HG03571 (cell line): Measurements from ENCODE around the gene PCNX2.
"Not testable (repeated sequence)": the region's sequence is repeated elsewhere in the genome, so short reads cannot be mapped to it uniquely, and the experiment has no call there.

ENCODE experiments used
- ATAC-seq: cut with Tn5 transposase; IDR thresholded peaks from one replicate; pipeline ENCODE4 v1.9.1; 2021; ENCODE audit not compliant: unreplicated experiment

The PCNX2 gene

DNA sequence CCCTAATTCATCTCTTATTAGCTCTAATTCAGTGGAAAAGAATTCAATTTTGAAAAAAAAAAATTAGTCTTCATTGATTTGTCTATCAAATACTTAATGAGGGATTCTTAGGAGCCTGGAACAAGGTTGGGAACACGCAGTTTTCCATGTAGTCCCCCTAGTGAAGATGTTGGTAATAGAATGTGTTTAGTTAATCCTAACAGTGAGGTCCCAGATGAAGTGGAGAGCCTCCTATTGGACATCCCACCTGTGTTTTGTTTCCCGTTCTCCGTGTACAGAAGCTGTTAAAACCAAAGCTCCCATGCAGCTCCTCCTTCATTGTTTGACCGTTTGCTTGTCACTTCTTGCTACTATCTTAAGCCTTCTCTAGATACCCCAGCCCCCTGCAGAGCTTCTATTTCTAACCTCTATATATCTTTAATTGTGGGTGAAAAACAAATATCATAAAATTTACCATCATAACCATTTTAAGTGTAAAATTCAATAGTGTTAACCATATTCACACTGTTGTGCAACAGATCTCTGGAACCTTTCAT, 67.5 kb downstream of the PCNX2 start:
- ATAC-seq: no peak

DNA sequence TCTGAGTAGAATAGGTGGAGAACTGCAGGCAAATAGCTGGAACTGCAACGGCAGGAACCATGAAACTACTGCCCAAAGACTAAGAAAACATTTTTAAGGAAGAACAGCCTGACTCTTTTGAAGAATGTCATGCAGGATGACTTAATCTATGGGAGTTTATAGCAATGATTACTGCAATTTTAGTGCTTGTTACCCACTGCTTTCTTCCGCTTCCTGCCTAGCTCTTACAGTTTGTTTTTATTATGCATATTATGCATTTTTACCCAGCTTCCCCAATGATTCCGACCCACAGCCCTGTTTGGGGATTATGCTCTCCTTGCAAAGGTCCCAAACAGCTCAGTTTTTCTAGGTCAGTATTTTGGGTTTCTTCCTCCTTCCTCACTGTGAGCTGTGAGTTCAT, 71.2 kb downstream of the PCNX2 start:
- no peak for ATAC-seq

DNA sequence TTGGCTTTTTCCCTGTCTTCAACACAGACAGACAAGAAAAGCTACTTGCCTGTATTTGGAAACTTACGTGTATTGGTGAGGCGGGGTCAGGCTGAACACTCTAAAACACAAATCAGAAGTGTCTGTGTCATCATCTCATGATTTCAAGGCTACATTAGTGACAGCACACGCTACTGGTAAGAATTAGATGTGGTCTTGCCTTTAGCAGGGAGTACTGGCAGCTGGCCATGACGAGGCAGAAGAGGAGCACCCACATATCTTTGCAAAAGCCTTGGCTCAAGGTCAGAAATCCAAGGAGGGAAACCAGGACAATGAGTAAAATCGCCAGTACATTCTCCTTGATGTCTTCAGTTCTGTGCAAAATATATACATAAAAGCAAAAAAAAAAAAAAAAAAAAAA, 77.7 kb downstream of the PCNX2 start:
- ATAC-seq: no peak

DNA sequence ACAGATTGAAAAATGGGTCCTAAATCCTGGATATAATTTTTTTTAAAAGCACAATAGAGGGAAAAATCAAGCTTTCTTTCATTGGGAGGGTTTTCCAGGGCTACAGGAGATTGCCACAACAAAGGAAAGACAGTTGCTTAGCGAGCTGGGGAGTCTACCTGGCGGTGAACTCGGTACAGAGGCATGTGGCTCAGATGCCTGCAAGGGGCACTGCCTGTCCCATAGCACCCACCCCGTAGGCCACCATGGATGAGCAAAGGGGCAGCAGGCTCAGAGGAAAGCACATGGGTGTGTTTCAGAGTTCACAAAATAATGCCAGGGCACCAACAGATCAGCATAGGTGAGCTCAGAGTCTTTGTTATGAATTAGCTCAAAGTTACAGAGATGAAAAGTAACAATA, 79.5 kb downstream of the PCNX2 start:
- ATAC-seq: no peak

DNA sequence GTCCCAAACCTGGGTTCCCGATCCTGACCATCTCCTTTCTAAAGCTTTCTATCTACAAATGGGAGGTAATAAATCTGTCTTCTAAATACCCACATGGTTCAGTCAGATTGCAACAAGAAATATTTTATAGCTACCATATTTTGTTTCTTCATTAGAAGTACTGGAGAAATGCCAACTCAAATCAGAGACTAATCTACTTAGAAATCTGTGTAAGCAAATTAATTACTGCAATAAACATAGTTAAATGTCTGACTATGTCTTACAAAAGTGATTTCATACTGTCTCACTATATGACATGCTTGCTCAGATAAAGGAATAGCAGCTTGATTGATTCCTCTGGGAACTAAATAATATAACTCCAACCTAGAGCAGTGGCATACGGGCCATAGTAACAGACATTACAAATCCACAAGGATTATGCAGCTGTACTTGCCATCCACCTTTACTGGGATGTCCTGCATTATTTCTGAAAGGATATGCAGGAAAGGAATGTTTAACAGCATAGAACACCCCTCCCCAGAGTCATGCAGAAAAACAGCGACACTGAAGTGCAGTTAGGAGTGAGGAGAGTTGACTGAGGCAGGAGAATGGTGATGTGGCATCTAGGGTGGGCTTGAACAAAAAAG, 80.3 kb downstream of the PCNX2 start:
- ATAC-seq: no peak

DNA sequence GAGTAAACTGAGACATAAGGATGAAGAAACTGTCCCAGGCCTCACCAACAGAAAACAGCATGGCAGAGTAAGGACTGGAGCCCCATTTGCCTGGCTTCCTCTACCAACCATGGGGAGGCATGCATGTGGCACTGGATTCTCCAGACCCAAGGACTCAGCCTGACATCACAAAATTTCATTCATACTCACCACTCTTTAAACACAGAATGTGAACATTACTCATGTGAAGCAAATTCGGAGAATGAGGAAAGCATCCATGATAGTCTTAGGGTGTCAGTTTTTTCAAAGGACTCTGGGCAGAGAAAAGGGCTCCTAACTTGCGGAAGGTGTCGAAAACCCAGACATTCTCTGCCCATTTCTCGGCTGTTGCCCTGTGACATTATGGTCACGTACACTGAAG, 83.9 kb downstream of the PCNX2 start:
- ATAC-seq: no peak

DNA sequence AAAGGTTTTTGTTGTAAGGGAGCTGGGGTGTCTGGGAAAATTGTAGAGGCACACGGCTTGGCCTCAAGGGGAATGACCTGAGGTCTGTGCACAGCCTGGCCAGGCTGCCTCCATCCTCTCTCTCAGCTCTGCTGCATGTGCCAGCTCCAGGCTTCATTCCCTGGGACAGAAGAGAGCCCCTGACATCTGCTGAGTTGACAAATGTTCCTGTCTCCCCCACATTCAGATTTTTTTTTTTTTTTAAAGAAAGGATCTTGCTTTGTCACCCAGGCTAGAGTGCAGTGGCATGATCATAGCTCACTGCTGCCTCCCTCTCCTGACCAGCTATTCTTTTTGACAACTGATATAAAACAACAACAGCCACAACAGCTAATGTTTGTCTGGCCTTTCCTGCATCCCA, 84.4 kb downstream of the PCNX2 start:
- ATAC-seq: no peak

DNA sequence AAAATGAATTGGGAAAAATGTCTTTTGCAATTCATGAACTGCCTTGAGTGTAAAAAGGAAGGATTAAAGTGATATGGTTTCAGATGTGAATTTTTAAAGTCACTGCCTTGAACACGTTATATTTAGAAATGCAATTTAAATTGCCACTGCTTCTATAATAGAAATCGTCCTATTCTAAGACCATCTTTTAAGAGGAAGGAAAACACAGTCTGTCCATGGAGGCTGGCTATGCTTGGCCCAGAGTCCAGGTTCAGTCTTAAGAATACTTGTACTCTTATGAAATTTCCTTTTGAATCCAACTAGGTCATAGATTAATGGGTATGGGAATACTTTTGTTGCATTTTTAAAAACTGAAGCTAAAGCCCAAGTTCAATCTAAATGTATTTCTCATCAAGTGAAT, 86.0 kb downstream of the PCNX2 start:
- ATAC-seq: no peak

DNA sequence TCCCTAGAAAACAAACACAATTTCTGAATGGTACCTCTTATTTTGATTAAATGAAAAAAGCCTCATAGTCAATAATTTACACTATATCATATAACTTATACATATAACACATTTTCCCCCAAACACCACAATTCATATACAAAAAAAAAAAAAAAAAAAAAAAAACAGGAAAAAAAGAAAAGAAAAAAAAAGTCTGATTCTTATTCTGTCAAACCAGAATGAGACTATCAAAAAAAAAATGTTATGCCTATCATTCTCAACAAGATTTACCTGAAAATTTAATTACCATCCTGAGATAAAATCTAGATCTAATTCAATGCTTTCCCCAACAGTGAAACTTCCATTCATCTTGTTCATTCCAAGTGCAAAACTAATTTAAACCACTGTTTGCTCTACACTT, 86.8 kb downstream of the PCNX2 start:
- no peak for ATAC-seq

DNA sequence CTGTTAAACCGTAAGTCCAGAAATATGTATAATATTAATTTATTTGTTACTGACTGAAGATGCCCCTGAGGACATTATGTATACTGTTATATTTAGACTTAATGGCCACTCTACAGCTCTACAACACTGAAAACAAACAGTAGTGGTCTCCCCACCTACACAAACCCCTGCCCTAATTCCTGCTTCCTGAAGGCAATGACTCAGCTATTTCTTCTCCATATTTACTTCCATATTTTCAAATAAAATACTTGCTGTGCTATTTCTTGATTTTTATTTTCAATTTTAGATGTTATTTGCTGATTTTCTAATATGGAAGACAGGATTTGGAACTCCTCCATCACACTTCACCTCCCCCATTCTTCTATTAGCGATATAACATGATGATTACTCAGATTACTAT, 97.6 kb downstream of the PCNX2 start:
- ATAC-seq: no peak

DNA sequence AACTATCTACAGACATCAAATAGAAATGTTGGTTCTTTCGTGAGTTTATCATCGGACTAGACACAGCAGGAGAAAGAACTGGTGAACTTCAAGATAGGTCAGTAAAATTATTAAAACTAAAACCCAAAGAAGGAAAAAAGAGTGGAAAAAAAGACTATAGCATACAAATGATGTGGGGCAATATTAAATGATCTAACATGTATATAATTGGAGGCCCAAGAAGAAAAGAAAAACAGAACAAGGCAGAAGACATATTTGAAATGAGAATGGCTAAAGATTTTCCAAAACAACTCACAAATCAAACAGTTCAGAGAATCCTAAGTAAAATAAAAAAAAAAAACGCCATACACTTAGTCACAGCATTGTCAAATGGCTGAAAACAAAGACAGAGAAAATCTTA, 101.8 kb downstream of the PCNX2 start:
- ATAC-seq: no peak

DNA sequence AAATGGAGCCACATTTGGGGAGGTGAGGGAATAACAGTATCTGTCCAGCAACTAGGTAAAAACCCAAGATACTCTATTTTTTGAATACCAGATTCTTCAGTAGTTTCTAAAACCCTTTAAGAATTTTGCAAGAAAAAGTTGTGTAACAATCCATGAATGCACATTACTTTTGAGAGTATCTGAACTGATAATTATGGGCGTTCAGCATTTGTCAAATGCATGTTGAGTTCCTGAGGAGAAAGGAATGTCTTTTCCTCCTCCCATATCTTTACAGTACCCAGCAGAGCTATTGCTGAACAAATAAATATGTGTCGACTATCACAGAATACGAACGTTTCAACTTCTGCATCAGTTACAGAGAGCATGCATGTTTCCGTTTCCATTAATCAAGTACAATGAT, 104.5 kb downstream of the PCNX2 start:
- no peak for ATAC-seq

DNA sequence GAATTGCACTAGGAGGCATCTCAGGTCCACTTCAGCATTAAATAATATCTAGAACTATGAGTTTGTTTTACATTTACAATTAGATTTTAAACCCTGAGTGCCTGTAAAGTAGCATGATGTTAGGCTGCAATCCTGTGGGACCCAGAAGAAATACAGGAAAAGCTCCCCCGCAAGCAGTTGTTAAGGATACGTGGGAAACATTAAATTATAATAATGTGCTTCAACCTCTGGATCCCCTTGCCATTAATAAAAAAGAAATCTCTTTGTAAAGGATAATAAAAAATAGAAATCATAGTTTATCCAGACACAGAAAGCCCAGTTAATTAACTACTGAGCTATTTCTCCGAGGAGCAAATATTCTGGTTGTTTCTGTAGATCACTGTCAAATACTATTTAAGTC, 106.0 kb downstream of the PCNX2 start:
- ATAC-seq: no peak

DNA sequence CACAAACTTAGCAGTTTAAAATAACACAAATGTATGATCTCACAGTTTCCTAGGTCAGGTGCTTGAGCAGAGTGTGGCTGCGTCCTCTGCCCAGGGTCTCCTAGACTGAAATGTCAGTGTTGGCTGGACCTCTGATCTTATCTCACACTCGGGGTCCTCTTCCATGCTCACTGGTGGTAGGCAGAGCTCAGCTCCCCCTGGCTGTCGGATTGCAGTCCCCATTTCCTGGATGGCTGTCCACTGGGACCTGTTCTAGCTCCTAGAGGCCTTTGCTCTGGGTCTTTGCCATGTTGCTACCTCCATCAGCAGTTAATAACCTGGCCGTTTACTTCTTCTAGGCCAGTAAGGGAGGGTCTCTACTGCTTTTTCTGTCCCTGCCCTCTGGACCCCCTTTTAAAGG, 107.5 kb downstream of the PCNX2 start:
- no peak for ATAC-seq

DNA sequence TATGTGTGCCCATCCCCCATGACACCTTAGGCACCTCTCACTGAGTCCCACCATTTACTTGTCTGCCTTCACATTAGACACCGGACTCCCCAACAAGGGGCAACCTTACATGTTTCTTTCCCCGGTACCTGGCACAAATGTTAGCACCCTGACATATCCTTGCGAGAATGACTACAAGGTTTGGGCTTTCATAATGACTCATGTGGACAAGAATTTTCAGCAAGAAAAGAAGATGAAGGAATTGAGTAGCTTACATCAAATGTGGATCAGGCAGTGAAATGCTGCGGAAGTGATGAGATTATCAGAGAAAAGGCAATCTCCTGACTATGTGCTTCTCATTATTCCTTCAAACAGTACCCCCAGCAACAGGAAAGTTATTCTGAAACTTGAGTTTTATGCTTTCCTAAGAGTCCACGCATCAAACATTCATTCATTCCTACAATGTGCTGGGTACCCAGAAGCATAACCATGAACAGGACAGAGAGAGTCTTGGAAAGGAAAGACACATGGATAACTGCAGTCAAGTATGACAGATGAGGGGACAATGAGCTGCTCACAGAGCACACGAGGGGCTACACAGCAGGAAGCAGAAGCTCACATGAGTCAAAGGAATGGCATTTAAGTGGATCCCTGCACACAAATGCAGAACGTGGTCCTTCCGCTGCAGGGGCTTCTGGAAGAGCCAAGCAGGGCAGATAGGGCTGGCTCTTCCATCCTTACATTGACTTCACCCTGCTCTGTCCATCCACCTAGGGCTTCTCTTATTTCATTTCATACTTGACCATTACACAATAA, 112.1 kb downstream of the PCNX2 start:
- ATAC-seq: no peak

DNA sequence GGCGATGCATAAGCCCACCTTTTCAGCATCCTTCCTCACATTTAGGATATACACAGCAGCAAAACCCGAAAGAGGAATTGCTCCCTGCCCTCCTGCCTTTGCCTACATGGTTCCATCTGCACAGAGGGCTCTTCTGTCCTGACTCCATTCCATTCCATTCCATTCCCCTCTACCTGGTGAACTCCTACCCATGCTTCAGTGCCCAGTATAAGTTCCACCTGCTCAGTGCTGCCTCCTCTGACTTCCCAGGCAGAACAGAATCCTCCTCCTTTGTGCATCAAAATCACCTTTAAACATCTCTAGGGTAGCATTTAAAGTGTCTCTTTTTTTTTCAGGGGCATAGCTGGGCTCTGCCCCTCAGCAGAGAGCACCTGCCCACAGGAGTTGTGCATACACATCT, 112.9 kb downstream of the PCNX2 start:
- ATAC-seq: no peak

DNA sequence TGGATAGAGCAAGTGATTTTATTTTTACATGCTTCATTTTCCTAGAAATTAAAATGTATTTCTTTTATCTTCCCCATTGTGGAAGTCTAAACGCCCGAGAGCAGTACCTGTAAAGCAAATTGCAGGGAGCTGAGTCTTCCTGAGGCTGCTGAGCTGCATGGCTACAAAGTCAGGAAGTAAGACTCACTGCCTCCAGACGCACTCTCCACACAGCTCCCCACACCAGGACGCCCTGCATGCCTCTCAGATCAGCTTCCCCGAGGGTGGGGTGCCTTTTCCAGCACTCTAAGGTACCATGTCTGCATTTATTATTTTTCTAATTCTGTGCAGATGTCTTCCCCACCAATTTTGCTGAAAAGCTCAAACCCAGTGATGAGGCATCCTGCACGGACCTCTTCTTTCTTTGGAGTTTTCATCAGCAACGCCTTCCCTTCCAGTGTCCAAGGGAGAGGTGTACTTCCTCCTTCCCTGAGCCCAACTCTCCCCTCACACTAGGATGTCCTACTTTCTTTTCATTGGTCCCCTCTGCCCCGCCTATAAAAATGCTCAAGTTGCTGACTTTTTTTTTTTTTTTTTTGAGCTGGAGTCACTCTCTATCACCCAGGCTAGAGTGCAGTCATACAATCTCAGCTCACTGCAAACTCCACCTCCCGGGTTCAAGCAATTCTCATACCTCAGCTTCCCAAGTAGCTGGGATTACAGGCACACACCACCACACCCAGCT, 114.7 kb downstream of the PCNX2 start:
- no peak for ATAC-seq

DNA sequence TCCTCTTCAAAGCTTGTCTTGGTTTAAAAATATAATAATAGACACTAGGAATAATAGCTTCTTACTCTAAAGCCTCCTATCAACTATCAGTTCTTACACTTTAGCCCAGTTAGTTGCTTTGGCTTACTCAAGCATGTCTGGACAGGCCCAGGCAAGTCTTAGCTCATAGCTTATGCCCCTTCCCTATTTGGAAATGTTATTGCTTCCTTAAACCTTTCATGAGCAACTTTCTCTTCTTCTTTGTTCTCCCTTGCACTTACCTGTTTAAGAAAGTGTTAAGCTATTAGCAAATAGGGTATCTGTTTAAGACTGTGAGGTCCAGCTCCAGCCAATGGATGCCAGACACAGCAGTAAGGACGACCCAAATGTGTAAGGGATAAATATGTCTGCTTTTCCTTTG, 115.9 kb downstream of the PCNX2 start:
- ATAC-seq: not testable (repeated sequence)

DNA sequence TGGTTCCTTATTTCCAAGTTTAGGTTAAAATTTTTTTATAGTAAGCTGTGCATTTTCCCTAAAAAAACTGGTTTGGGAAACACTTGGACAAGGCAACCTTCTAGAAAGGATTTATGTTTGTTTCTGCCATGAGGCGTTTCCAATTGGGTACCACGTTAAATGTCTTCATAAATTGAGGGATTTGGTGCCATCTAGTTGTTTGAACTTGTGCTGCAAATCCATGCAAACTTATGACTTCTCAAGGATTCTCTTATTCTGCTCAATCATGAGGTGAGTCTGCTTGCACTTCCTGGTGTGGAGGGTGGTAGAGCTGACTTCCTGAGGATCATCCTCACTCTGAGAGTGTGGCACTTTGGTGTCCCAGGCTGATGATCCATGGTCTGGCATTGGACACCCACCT, 123.3 kb downstream of the PCNX2 start:
- ATAC-seq: no peak

DNA sequence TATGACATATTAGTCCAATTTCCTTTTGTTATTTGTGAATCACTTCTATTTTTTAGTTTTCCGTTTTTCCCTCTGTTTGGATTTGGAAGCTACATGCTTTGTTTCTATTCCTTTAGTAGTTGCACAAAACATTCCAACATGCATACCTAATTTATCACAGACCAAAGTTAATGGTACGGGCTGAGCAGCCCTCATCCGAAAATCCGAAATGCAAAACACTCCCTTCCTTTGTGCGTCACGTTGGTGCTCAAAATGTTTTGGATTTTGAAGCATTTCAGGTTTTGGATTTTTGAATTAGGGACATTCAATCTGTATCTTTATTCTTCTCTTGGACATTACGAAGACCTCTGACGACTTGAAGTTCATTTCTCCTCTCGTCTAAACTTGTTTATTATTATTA, 124.8 kb downstream of the PCNX2 start:
- ATAC-seq: no peak

DNA sequence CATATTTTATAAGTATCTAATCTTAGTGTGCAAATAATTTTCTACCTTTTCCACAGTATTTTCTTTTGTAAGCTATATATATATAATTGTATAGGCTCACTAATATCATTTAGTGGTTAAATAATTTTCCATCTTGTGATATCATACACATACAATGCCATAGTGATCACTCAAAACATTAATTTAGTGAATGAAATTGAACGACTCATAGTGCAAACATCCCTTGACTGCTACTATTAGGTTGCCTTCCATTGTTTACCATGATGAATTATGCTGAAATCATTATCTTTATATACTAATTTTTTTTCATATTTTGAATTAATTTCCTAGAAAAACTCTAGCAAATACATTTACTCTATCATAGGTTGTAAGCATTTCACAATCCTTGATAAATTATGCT, 127.1 kb downstream of the PCNX2 start:
- no peak for ATAC-seq

DNA sequence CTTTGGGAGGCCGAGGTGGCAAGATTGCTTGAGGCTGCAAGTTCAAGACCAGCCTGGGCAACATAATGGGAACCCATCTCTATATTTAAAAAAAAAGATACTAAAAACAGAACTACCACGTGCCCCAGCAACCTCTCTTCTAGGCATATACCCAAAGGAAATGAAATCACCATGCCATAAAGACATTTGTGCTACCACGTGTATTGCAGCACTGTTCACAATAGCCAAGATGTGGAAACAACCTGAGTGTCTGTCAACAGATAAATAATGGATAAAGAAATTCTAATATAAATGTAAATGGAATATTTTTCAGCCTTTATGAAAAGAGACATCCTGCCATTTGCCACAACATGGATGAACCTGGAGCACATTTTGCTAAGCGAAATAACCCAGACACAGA, 128.6 kb downstream of the PCNX2 start:
- no peak for ATAC-seq
